DMS53 treated with DMSO at 0.1 percent for 48 hours (cell line): ENCODE measurements around the gene GRHL1.

Experiments used
- DNase-seq: peaks from one replicate; lab custom pipeline; 2025; ENCODE audit not compliant: unreplicated experiment; lab: John Stamatoyannopoulos, UW

GRHL1 gene

DNA sequence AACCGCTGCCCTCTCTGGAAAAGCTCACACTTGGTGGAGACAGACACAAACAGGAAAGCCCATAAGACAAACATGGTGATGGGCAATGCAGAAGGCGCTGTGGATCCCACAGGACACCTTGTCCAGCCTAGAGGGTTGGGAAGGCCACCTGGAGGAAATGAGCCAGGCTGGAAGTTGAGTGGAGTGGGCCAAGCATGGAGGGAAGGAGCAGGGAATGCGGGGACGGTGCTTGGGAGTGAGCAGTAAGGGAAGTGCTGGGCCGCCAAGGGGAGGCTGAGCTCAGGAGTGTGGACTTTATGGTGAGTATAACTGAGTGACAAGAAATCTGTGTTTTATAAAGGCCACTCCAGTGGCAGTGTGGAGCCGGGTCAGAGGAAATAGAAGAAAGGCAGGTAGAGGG lies 2.8 kb upstream of the GRHL1 start:
- no peak for DNase-seq

- DNase-seq = no peak
These were observed 2.1 kb upstream of the GRHL1 start for GRCh38 chr2:9949239-9949991.

DNA sequence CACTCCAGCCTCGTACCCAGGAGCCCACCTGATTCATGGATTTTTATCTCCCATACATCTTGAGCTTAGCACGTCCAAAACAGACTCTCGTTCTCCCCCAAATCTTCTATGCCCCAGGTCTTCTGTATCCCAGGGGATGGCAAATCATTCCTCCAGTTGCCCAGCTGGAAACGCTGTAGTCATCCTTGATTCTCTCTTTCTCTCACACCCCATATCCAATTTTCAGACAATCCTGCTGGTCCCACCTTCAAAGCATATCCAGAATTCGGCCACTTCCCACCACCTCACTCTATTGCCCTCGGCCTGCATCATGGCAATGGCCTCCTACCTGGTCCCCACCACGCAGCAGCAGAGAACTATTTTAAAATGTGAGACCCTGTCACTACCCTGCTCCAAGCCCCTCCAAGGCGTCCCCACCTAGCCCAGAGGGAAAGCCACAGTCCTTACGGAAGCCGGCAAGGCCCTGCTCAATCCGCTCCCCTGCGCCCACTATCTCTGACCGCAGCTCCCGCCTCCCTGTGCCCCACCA lies 1.4 kb upstream of the GRHL1 start:
- no peak for DNase-seq

DNA sequence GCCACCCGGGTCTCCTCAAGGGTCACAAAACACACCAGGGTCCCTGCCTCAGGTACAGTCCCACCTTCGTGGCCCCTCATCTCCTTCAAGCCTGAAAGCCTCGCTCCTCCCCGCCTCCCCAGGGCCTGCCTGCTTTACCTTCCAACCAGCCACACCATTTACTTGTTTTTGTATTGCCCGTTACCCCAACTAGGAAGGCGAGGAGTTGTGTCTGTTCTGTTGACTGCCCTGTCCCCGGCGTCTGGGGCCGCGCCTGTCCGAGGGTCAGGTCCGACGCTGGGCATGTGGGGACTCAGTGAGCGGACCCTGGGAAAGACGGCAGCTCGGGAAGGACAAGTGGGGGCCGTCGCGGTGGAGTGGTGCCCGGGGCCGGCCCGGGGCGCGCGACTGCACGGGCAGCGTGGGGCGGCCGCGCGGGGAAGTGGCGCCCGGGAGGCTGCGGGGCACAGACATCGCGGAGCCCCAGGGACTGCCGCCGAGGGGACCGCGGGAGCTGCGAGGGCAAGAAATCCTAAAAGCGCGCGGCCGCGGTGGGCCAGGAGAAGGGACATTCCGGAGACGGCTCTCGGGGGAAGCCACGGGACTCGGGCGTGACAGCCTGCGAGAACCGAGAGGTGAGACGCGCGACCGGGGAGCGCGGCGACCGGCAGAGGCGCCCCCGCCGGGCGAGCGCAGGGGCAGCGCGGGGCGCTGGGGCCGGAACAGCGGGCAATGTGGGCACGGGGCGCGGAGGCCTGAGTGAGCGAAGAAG lies 797 bp upstream of the GRHL1 start:
- peak; percentile 19 for DNase-seq

GRCh38 chr2:9951272-9951521 lies 296 bp upstream of the GRHL1 start:
- no peak for DNase-seq

GRCh38 chr2:9952286-9952737 lies 819 bp downstream of the GRHL1 start:
- no peak for DNase-seq

DNA sequence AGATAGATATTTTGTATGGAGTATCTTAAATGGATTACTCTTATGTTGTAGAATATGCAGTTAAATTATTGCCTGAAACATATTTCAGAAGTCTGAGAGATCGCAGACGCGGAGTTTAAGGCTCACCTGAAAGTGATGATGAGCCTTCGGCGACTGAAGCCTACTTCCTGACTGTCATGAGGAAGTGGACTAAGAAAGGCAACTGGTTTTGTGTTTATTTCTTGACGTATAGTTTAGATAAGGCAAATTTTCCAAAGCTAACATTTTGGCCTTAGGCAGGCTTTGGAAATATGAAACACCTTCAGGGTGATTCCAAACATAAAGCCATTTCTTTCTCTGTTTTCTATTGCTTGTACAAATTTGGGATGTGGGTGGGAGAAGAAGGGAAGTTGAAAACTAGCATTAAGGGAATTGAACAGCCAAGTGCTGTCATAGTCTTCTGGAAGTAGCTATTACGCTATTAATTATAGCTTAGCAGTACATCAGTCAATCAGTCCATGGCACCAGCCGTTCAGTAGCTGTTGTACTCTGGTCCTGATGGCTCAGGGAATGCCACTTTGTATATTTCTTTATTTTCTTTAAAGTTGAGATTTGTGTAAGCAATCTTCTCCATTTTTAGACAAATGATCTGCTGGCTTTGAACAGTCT lies 1.5 kb downstream of the GRHL1 start:
- no peak for DNase-seq

- DNase-seq = no peak
These were observed 2.6 kb downstream of the GRHL1 start for GRCh38 chr2:9954136-9954535.

- DNase-seq = no peak
These were observed 6.6 kb downstream of the GRHL1 start for GRCh38 chr2:9958057-9958456.

GRCh38 chr2:9959262-9959661 lies 7.8 kb downstream of the GRHL1 start:
- DNase-seq = no peak

GRCh38 chr2:9961013-9961412 lies 9.5 kb downstream of the GRHL1 start:
- no peak for DNase-seq

- DNase-seq = no peak
These were observed 13.0 kb downstream of the GRHL1 start for GRCh38 chr2:9964334-9964980.

DNA sequence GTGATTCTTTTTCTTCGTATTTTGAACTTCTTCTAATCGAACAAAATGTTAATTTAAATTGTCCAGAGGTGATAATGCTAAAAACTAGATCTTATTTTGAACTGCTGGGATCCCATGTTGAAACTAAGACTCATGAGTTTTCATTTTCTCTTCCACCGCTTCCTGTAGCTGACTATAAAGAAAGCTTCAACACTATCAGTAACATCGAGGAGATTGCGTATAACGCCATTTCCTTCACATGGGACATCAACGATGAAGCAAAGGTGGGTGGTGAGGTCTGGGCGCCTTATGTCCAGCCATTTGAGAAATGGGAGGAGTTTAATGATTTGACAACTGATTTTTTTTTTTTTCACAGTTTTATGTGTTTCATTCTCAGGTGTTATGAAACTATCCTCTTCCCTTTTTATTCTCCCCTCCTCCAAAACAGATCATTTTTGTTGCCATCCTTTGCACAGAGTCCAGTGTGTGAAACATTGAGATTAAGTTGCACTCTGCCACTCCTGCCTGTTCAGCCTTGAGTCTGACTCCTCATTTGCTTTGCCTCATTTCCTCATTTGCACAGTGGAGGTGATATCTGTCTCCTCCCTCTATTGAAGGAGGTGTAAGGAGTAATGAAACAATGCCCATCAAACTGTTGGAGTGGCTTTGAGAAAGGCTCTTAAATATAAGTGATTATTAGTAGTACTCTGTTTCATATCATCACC lies 13.8 kb downstream of the GRHL1 start:
- DNase-seq = no peak

DNA sequence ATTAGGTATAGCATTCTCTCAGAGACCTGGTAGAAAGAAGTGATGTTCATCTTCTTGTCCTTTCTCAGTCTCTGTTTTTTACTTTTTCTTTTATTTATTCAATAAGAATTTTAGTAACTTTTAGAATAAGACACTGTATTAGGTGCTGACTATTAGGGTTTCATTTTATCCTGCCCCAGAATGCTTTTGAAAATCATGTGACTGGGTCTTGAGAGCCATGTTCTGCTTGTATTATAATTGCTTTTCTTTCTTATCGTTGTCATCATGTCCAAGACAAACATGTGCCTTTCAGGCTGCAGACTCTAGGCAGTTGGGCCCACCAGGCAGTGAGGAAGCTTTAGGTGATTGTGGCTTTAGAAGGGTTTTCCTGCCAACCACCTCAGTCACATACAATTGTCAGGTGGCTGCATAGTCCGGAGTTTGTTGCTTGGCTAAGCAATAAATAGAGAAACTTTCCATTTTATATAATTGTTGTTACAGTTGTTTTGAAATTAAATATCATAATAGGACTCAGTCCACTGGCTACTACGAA lies 15.1 kb downstream of the GRHL1 start:
- no peak for DNase-seq

DNA sequence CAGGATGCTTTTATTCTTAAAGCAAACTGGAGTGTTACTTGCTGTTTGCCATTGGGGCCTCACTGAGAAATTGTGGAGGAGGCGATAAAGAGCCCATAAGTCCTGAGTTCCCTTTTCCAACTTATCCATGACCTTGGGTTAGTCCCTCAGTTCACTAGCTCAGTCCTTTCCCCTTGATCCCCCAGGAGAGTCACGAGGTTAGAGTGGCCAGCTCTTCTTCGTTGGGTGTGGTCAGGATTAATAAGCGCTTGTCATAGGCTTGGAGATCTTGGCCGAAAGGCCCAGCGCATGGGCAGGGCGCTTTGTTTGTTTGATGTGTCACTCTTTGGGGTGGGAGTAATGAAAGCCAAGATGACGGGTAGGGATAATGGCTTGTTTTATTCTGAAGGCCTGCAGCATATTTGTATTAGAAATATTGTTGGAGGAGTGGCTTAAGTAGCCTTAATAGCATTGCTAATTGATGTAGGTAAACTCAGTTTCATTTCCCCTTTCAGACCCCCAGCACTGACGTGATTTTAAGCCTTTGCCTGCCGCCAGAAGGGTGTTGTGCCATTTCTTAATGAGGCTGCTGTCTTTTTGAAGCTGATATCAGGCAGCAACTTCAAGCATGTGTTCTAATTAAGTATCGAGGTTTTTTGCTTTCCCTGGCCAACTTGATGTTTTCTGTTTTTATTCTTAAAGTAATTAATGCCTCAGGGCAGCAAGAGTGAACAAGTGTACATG lies 15.7 kb downstream of the GRHL1 start:
- DNase-seq = no peak

GRCh38 chr2:9968553-9969497 lies 17.3 kb downstream of the GRHL1 start:
- no peak for DNase-seq

GRCh38 chr2:9970200-9971044 lies 18.9 kb downstream of the GRHL1 start:
- no peak for DNase-seq
